ENCODE results near the gene CKMT2.

CKMT2 gene

GRCh38 chr5:81308836-81309235 lies 75.7 kb downstream of the CKMT2 start:
- no peak for DNase-seq (ENCODE audit: low spot score)

DNA sequence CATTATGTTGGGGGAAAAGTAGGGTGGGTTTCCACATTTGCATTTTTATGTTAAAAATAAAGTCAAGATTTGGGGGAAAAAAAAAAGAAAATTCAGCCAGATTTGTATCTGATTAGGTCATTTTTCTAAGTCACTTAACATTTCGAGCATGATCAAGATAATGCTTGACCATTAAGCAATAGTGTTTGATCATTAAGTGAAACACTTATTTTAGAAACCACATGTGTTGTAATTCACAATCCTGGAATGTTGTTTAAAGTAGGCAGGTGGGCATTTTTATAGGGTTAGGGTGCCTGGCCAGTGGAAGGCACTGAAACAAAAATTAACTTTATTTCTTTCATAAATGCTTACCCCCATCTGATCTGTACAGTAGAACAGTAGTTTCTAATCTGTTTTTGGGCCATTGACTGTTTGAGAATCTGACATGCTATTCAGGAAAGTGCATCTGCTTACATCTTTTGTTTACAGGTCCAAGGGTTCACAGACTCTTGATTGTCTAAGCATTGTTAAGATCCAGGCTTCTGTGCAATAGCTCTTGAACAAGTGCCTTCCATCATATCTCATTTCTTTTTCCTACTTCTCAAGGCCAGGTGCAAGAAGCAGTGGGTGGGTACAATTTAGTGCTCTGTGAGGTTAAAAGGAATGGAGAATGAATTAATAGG lies 77.4 kb downstream of the CKMT2 start:
- DNase-seq (ENCODE audit: low spot score) = no peak

DNA sequence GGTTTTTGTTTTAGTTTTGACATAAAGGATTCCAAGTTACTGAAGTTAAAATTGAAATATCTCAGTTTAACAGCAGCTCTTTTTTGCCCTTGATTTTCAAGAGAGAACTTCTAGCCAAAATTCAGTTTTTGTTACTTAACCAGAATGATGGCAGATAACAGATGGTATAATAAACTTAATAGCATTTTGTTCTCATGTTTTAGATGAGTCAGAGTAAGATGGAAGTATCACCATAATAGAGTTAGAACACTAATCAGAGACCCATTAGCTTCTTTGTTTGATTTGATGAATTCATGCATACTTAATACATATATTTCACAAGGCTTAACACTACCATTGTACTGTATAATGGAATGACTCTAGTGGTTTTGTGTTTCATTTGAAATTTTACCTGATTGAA lies 80.2 kb downstream of the CKMT2 start:
- DNase-seq (ENCODE audit: low spot score) = no peak

DNA sequence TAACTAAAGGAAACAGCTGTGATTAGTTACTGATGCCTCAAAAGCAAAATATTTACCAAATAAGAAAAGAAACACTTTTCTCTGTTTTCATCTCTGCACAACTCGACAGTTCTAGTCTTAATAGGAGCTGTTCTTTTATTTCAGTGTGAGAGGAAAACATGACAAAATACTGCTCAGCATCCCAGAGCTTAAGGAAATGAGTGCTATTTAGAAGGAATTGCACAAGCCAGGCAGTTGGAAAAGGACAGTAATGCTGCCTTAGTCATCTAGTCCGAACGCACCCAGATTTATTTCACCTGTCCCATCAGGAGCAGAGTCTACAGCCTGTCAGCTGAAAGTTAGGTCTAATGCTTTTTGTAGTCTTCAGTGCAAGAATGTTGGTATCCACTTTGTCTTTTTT lies 80.6 kb downstream of the CKMT2 start:
- DNase-seq (ENCODE audit: low spot score) = no peak

- no peak for DNase-seq (ENCODE audit: low spot score)
These were observed 81.5 kb downstream of the CKMT2 start for GRCh38 chr5:81314581-81314980.

DNA sequence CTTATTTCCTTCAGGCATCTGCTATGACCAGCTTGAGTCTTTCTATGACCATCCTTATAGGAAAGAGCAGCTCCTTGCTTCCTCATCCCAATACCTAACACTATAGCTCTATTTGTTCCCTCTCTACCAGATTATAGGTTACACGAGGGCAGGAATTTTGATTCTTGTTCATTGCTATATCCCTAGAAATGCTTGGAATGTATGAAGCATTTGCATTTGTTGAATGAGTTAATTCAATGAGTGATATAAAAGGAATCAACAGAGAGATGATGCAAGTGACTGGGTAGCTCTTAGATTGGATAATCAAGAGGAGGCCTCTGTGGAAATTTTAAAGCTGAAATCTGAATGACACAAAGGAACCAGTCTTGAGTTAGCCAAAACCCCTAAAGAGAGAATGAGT lies 82.2 kb downstream of the CKMT2 start:
- no peak for DNase-seq (ENCODE audit: low spot score)

DNA sequence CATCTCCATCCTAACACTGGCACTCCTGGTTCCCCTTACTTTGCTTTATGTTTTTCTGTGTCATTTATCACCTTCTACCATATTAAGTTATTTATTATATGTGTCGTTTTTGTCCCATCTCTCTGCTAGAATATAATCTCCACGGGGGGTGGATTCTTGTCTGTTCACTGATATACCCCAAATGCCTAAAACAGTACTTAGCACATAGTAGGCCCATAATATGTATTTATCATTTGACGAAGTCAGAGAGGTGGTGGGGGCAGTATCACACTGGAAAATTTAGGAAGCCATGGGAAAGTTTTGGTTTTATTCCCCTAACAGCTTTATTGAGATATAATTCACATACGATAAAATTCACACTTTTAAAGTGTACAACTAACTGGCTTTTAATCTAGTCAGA lies 82.7 kb downstream of the CKMT2 start:
- DNase-seq (ENCODE audit: low spot score) = no peak
